ENCODE data around the gene CCDC9B.
A peak's percentile ranks its signal among the peaks of the same experiment; 100 is the strongest.

The CCDC9B gene

DNA sequence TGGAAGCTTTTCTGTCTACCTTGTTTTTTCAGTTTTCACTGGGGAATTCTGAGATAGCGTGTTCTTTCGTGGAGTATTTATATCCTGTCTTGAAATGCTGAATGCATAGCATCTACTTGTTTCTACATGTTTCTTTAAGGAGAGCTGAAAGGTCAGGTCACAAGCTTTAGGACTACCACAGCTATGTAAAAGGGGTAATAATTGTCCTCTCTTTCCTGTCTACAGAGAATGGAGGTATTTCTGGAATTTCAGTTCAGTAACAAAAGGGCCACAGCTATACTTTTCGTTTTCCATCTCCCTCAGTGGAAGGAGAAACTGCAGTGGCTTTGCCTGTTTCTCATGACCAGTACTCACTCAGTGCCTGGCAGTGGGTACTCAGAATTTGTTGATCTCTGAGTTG, 12.6 kb downstream of the CCDC9B start:
- no peak for DNase-seq

DNA sequence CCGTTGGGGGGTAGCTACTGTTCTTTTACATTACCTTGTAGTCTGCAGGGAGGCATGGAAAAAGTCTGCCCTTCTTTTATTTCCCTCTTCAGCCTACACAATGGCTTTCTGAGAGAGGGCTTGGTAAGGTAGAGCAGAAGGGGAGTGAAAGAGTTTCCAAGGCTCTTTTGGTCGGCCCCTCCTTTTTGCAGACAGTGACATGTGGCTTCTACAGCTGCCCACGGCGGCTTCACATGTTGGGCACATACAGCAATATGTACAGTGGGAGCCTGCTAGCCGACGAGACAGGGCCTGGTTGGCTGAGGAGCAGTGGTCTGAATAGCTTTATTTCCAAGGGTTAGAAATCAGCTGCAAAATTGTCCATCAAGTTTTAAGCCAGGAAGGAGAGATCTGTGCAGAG, 13.3 kb downstream of the CCDC9B start:
- no peak for DNase-seq

DNA sequence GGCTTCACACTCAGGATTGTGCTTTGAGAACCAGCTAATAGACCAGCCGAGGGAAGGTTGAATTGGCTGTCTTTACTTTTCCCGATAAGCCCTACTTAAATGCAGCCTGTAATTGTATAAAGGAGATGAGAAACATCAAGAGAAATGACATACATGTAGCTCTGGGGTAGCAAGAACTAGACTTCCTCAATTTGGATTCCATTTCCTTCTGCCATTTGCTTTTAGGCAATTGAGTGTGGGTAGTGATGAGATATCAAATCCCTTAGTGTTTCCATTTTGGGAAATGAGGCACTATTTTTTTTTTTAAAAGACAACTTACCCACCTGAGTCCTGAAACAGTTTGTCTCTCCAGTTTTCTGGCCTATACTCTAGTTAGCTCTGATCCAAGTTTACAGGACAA, 15.0 kb downstream of the CCDC9B start:
- peak; percentile 62 for DNase-seq

DNA sequence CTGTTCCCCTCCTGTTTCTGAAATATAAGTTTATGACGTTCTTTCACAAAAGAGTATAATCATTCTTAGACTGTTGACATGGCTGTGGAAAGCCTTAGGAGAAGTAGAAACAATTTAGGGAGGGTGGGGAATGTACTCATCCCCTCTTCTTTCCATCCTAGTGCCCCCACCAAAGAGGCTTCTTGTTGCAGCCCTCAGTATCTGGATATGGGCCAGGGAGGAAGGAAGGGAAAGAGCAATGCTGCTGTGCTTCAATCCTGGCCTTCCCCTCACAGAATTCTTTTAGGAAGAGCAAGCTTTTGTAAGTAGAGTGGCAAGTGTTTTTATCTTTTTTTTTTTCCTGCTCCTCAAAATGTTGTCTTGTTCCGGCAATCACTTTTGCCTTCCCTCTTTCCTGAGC, 15.6 kb downstream of the CCDC9B start:
- no peak for DNase-seq

DNA sequence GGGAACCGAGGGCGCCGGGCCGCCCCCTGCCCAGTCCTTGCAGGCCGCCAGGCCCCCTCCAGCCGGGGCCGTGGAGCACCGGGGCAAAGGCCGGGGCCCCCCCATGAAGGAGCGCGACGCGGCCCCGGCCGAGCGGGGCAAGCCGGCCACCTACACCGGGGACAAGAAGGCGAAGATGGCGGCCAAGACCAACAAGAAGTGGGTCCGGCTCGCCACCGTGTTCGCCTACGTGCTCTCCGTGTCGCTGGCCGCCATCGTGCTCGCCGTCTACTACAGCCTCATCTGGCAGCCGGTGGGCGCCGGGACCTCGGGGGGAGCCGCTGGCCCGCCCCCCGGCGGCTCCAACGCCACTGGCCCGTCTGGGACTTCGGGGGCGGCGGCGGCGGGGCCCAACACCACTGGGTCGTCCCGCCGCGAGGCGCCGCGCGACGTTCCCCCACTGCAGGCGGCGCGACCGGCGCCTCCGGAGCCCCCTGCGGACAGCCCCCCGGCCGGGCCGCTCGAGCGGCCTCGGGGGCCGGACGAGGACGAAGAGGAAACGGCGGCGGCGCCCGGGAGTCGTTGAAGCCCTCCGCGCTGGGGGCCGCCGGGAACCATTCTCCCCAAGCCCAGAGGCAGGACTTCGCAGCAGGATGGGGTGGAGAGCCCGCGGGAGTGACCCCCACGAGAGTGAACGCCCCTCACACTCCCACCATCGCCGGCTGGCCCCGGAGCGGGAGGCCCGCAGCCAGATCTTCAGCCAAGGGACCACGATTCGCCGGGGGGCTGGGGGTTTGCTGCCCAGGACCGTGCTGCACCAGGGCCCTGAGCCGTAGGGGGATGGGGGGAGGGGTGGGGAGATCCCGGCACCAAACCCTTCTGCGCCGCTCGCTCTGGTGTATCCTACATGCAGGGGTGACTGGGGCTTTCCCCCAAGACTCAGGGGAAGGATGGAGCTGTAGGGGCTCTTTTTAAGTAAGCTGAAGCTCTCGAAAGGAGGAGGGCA, 16.5 kb downstream of the CCDC9B start:
- no peak for DNase-seq

DNA sequence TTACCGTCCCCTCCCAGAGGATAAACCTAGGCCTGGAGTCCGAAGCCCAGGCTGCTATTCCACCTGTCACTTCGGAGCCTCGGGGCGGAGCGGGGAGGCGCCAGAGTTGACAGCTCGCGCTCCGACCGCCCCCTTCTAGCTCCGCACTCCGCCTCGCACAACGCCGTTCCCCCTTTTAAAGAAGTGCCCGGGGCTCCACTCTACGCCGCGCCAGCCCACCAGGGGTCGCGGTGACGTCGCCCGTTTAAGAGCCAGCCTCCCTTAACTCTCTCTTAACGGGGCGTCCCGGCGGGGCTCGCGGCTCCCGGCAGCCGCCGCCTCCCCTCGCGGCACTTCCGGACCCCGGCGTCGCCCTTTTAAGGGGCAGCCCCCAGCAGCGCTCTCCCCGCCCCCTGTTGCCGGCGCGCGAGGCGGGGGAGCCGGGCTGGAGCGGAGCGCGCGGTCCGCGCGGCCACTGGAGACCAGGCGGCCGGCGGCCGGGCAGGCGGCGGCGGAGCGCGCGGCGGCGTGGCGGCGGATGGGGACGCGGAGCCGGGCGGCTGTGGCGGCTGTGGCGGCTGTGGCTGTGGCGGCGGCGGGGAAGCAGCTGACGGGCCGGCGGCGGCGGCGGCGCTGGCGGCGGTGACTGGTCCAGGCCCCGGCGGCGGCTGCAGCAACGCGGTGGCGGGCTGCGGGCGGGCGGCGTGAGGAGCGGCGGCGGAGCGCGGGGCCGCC, 17.3 kb downstream of the CCDC9B start, which contains the start of gene INAFM2:
Gene INAFM2, plus strand, starts transcription at position 454 of the 714 bp plus-strand sequence. CDS start 364 bp downstream, outside the sequence.
- DNase-seq = peak; percentile 92

DNA sequence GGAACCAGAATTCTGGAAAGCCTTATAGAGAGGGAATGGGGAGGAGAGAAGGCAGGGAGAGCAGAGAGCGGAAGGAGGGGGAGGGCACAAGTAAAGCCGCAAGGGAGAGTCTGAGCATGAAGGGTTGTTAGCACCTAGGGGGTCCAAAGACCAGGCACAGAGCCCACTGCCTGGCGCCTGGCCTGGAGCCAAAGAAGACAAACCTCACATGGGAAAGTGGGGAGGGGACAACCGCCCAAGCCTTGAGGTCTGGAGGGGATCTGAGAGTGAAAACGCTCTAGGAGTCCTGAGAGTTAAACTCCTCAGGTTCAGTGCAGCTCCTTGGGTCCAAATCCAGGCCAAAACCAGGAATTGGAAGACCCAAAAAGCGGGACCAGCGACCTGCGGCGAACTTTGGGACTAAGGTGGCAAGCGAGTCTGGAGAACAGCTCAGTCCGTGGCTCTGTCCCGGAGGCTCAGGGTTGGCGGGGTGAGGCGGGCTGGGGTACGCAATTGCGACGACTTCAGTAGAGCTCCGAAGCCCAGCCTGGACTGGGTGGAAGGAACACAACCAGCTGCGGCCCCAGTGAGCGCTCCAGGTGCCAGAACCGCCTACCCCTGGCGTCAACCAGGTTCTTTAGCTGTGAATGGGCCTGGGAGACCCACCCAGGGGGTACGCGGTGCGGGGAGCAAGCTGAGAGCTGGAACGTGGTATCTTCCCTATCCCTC, 18.1 kb downstream of the CCDC9B start:
- DNase-seq = no peak

DNA sequence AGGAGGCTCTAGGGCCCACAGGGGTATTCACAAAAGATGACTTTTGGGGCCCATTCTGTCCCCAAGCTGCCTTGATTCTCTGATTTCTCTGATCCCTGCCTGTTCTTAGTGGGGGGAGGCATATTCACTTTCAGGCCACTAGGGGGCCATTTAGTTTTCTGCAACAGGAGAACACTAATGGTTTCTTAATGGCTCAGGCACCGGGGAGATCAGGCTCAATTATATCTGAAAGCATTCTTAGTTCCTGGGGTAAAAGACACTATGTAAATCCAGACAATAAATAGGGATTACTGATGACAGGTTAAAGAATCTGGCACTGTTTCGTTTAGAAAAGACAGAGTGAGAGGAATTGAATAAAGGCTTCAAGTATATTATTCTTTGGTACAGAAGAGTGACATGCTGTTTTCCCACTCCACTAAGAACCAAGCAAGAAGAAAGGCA, 19.8 kb downstream of the CCDC9B start:
- DNase-seq = peak; percentile 71

DNA sequence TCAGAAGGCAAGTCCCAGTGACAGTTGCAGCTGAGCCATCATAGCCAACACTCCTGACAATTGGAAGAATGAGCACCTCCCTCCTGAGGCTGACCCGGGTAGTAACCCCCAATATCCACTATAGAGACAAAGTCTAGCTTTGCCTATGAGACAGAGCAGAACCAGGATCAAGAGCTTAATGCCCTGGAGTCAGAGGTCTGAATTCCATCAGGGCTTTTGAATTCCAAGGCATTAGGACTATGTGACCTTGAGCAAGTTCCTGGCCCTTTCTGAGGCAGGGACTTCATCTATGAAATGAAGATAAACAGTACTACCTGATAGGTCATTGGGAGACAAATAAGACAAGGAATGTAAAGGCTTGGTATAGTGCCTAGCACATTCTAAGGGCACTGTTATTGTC, 20.3 kb downstream of the CCDC9B start:
- DNase-seq = no peak

DNA sequence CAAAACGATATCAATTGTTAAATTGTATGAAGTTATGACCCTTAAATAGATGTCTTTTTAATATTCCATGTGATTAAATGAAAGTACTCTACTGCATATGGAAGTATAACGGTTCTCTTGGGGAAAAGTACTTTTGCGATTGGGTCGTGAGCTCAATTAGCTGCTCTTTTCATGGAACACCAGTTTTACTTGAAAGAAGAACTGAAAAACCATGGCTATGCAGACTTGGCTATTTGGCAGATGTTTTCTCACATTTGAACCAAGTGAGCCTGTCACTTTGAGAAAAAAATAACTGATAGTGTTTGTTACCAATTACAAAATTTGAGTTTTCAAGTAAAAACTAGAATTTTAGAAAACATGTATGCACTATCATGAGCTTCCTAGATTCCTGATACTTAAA, 23.2 kb downstream of the CCDC9B start:
- DNase-seq = peak; percentile 59

DNA sequence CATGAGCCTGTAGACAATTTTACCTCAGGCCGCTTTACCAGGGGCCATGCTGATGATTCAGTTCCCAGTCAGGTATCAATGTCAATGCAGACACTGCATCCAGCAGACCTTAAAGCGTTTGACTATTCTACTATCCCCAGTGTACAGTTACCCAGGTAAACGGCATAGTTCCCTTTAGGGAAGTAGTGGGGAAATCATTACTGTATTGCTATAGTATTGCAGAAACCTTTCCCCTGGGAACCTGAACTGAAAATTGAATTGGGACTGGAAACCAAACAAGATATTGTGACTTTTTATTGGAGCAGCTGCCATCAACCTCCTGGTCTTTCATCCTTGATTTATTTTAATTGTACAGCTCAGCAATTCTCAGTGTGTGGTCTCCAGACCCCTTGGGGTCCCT, 23.8 kb downstream of the CCDC9B start:
- no peak for DNase-seq

DNA sequence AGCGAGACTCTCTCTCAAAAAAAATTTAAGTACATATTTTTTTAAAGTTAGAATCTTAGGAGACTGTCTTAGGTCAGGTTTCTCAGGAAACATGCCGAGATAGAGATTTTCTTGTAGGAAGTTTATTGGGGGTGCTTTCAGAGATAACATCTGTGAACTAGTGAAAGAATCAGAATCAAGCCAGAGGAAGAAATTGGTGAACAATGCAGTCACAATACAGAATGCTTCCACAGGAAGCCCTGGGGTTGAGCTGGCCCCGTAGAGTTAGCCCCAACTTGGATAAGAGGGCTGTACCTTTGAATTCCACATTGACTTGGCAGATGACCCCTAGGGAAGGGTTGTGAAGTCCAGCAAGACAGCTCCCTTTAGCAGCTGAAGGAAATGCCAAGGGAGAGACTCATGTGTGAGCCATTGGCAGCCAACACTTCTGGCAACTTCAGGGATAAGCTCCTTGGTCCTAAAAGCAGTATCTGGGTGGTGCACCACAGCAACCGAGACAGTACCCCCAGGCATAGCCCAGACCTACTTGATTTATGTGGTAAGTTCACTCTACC, 25.9 kb downstream of the CCDC9B start:
- DNase-seq = no peak

DNA sequence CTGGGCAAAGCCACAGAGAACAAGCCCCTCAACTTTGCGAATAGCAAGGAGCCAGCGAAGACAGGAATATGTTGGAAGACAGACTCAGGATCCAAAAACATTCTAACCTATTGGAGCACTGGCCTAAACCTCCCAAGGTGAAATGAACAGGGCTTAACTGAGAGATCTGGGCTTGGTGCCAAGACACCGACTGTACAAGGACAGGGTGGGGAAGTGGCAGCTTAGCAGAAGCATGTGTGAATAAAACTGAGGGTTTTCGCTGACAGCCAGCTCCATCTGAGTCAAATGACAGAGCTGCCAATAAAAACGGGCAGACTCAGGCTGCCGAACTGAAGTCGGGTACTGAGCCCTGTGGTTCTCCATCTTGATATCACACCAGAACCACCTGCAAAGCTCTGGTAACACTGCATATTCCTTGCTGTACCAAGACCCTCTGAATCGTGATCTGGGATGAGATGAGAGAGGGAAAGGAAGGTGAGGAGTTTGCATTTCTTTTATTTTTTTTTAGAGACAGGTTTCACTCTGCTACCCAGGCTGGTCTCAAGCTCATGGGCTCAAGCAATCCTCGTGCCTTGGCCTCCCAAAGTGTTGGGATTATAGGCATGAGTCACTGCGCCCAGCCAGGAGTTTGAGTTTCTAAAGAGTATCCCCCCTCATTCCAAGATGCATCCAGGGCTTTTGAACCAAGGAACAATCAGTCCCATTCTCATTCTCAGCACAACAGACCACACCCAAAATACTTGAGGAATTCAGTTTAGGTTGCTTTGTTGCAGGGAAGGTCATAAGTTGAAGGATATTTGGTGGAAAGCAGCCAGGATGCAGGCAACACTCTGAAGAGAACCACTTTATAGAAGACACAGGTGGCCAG, 27.0 kb downstream of the CCDC9B start:
- DNase-seq = peak; percentile 82

DNA sequence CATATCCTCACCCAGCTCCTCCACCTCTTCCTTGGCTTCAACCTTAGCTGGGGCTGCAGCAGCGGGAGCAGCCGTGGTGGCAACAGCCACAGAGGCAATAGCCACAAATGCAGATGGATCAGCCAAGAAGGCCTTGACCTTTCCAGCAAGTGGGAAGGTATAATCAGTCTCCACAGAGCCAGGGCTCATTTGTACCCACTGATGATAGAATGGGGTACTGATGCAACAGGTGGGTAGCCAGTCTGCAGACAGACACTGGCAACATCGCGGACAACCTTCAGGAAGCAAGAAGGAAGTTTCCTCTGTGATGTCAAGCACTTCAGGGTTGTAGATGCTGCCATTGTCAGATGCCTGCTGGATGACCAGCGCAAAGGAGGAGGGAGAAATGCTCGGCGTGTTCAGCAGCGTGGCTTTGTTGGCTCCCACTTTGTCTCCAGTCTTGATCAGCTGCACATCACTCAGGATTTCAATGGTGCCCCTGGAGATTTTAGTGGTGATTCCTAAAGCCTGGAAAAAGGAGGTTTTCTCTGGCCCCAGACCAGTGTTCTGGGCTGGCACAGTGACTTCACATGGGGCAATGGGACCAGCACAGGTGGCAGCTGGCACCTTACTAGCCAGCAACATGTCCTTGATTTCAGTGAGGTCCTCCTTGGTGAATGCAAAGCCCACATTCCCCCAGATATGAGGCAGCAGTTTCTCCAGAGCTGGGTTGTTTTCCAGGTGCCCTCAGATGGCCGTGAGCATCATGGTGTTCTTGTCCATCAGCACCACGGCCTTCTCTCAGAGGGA, 28.2 kb downstream of the CCDC9B start:
- DNase-seq = no peak

DNA sequence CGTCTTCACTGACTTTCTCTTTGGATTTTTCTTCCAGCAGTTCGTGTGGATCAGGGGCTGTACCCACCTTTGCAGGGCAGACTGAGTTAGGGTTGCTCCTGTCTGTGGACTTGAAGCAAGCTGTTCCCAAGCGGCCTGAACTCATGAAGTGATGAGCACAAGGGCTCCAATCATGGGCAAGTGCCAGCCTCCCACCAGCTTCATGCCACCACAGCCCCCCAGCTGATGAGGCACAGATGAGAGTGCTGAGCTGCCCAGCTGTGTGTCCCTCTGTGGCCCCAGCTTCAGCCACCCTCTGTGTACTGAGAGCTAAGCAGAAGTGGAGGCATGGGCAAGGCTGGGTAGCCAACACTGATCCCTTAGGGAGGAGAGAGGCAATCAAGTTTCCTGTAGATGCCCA, 29.7 kb downstream of the CCDC9B start:
- DNase-seq = no peak

DNA sequence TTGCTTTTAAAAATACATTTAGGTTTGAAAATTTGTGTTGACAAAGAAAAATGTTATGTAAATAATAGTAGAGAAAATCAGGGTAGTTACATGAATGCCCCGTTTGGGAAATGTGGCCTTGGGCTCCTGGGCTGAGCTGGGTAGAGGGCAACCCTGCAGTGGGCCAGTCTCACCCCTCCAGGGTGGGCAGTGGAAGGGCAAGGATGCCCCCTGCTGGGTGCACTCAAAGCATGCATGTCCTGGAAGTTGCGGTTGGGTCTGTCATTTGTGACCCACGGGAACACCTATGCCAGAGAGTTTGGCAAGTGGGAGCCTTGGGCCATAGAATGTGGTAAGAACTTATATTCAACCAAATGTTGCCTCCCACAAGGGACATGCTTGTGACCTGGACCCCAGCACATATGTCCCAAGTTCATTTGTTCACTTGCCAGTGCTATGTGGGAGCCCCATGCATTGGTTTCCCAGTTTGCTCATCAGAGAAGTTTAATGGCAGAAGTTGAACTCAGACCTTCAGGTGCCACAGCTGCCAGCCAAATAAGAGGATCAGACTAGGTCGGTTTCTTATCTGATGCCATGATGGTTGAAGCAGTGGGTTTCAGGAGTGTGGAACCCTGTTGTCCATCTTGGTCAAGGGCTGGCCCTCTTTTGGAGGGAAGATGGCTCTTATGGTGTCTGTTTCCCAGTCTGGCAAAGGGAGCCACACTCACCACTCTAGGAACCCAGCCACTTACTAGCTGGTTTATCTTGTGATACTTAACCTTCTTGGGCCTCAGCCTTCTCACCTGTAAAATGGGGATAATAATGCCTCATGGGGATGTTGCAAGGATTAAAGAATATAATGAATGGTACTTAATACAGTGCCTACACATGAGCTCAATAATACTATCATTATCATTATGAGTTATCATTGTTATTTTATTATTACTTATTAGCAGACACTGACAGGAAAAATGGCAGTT, 30.5 kb downstream of the CCDC9B start:
- peak; percentile 60 for DNase-seq

DNA sequence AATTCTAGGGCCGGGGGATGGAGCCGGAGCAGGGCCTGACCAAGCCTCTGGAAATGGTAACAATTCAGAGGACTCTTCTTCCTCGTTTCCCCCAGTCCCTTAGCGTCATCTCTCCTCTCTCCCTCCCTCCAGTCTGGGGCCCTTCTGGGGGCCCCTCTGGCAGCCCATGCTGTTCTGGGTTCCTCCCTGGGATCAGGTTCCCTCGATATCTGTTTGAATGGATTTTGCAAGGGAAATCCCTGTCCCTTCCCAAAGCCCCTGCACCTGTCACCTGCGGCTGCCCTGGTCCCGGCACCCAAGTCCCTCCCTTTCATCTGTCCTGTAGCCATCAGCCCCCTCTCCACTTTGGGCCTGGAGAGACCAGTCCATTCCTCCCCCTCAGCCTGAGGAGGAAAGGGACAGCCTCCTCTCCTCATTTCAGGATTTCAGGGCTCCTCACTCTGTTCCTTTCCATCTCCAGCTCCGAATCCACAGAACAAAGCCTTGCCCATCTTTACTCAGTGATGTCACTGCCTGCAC, 31.3 kb downstream of the CCDC9B start:
- no peak for DNase-seq

DNA sequence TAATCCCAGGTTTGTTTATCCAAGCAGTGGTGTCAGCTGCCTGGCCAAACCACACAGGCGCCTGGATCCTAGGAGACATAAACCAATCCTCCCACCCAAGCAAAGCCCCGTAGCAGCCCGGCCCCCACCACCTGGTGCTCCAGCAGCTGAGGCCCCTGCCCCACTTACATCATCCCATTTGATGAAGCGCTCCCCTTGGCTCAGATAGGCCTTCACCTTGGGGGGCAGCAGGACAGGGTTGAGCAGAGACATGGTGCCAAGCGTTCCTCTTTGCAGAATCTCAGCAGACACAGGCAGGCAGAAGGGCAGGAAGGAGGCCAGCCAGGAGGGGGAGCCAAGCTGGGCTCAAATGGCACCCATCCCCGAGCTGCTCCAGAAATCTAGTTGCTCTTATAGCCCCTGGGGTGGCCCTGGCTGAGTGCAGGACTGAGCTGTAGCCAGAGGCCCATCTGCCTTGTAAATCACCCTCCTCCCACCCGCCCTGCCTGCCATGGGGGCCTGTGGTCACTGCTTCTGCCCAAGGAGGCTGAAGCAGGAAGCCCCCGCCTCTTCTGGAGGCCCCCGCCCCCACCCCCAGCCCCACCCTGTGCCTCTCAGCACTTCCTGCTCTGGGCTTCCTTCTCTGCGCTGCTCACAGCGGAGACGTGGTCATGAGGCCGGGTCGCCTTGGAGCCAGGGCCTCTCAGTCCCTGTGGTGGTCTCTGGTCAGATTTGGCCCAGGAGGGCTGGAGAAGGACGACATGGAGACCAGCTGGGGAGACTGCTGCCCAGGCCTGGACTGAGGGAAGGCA, 33.1 kb downstream of the CCDC9B start, which contains the start of gene PLCB2:
Gene PLCB2, minus strand, starts transcription at position 515 of the 791 bp plus-strand sequence. Its CDS starts 263 bp downstream, at position 252.
- DNase-seq = peak; percentile 79

DNA sequence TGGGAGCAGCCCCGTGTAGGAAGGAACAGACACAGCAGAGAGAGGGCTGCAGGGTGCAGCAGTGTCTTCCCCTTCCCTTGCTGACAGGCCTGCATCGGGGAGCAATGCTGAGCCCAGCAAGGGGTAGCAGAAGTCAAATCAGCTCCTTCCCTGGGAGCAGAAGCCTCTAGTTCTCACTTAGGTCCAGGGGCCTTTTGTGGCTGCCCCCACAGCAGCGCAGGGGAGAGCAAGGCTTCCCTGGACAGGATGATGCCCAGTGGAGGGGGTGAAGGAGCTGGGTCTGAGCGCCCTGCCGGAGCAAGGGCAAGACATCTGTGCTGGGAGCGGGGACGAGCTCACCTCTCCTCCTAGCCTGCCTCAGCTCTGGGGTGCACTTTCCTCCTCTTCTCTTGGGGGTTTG, 33.8 kb downstream of the CCDC9B start:
- no peak for DNase-seq
